ENCODE data around the gene ABCE1.
"Not testable (repeated sequence)": the region's sequence is repeated elsewhere in the genome, so short reads cannot be mapped to it uniquely, and the experiment has no call there.

ABCE1 gene

GRCh38 chr4:145103496-145103895 is 5.4 kb downstream of the ABCE1 start:
- DNase-seq: no peak

GRCh38 chr4:145107126-145107525 is 9.0 kb downstream of the ABCE1 start:
- DNase-seq: no peak

GRCh38 chr4:145108128-145108527 is 10.0 kb downstream of the ABCE1 start:
- no peak for DNase-seq

GRCh38 chr4:145125396-145125795 is 27.3 kb downstream of the ABCE1 start:
- DNase-seq: no peak

- DNase-seq: no peak
Observed at GRCh38 chr4:145130130-145130529, 32.0 kb downstream of the ABCE1 start.

- no peak for DNase-seq
Observed at GRCh38 chr4:145130788-145131399, 32.8 kb downstream of the ABCE1 start.

GRCh38 chr4:145131848-145132247 is 33.7 kb downstream of the ABCE1 start:
- DNase-seq: no peak

- DNase-seq: no peak
Observed at GRCh38 chr4:145132511-145133098, 34.5 kb downstream of the ABCE1 start.

GRCh38 chr4:145136219-145136618 is 38.1 kb downstream of the ABCE1 start:
- not testable (repeated sequence) for DNase-seq

- no peak for DNase-seq
Observed at GRCh38 chr4:145148980-145149379, 50.9 kb downstream of the ABCE1 start.

GRCh38 chr4:145153181-145153903 is 55.2 kb downstream of the ABCE1 start:
- DNase-seq: no peak

- no peak for DNase-seq
Observed at GRCh38 chr4:145153904-145154298, 55.8 kb downstream of the ABCE1 start.

GRCh38 chr4:145154573-145154972 is 56.5 kb downstream of the ABCE1 start:
- DNase-seq: no peak

- DNase-seq: no peak
Observed at GRCh38 chr4:145155268-145155870, 57.3 kb downstream of the ABCE1 start.

GRCh38 chr4:145156986-145157385 is 58.9 kb downstream of the ABCE1 start:
- DNase-seq: no peak

GRCh38 chr4:145161549-145161948 is 63.4 kb downstream of the ABCE1 start:
- DNase-seq: no peak

GRCh38 chr4:145167887-145168286 is 69.8 kb downstream of the ABCE1 start:
- no peak for DNase-seq

- DNase-seq: no peak
Observed at GRCh38 chr4:145168581-145169187, 70.6 kb downstream of the ABCE1 start.

GRCh38 chr4:145170223-145170622 is 72.1 kb downstream of the ABCE1 start:
- no peak for DNase-seq

- no peak for DNase-seq
Observed at GRCh38 chr4:145171911-145172310, 73.8 kb downstream of the ABCE1 start.

GRCh38 chr4:145176641-145177432 is 78.7 kb downstream of the ABCE1 start:
- no peak for DNase-seq

- no peak for DNase-seq
Observed at GRCh38 chr4:145177511-145177905, 79.4 kb downstream of the ABCE1 start.

Measured in NCI-H526 treated with DMSO at 0.1 percent for 48 hours (cell line).